COLO829 (cell line): ENCODE data around the gene TGFBR2.

ENCODE experiments used
- DNase-seq: peaks from one replicate; pipeline ENCODE4 v3.0.0; 2012; ENCODE audit warnings: low spot score

The TGFBR2 gene

GRCh38 chr3:30637310-30638219, 31.2 kb downstream of the TGFBR2 start:
- DNase-seq = no peak

GRCh38 chr3:30638685-30639412, 32.4 kb downstream of the TGFBR2 start:
- no peak for DNase-seq

GRCh38 chr3:30639937-30640336, 33.5 kb downstream of the TGFBR2 start:
- DNase-seq = no peak

- no peak for DNase-seq
These were observed 34.5 kb downstream of the TGFBR2 start for GRCh38 chr3:30640851-30641250.

GRCh38 chr3:30641416-30642251, 35.2 kb downstream of the TGFBR2 start:
- no peak for DNase-seq

- no peak for DNase-seq
These were observed 36.5 kb downstream of the TGFBR2 start for GRCh38 chr3:30642849-30643361.

GRCh38 chr3:30643763-30644462, 37.5 kb downstream of the TGFBR2 start:
- no peak for DNase-seq

GRCh38 chr3:30644615-30645014, 38.2 kb downstream of the TGFBR2 start:
- DNase-seq = no peak

- DNase-seq = no peak
These were observed 38.7 kb downstream of the TGFBR2 start for GRCh38 chr3:30645077-30645476.

- DNase-seq = no peak
These were observed 39.9 kb downstream of the TGFBR2 start for GRCh38 chr3:30646181-30646876.

- DNase-seq = no peak
These were observed 40.8 kb downstream of the TGFBR2 start for GRCh38 chr3:30646961-30647752.

- DNase-seq = no peak
These were observed 42.4 kb downstream of the TGFBR2 start for GRCh38 chr3:30648670-30649357.

GRCh38 chr3:30649572-30650318, 43.3 kb downstream of the TGFBR2 start:
- DNase-seq = no peak

- no peak for DNase-seq
These were observed 44.1 kb downstream of the TGFBR2 start for GRCh38 chr3:30650348-30650995.

GRCh38 chr3:30654269-30654668, 47.9 kb downstream of the TGFBR2 start:
- DNase-seq = no peak

- DNase-seq = no peak
These were observed 48.9 kb downstream of the TGFBR2 start for GRCh38 chr3:30655187-30655812.

GRCh38 chr3:30656624-30657141, 50.3 kb downstream of the TGFBR2 start:
- DNase-seq = no peak
